Activated naive CD4-positive, alpha-beta T cell treated with anti-CD3 and anti-CD28 coated beads for 36 hours (primary cell): ENCODE data around the gene PLA2G4A. TPM values are rescaled to one million over a fixed set of nuclear protein-coding genes. Genes with fewer than 3 reads are reported as not detected.

ENCODE experiments used
- CTCF ChIA-PET: fragments of 350-600 bp; sonication (Branson Sonifier 250); formaldehyde crosslinking; loops from one replicate; lab custom pipeline; 2021; ENCODE audit warnings: antibody characterized with exemption; lab: Charles Lee
- DNase-seq: peaks from one replicate; pipeline ENCODE4 v3.0.0-alpha.2; 2020
- H3K27ac Mint-ChIP-seq: one replicate; pipeline ENCODE4 v1.8.0; 2021; ENCODE audit warnings: mild to moderate bottlenecking, mixed read lengths
- H3K27me3 Mint-ChIP-seq: one replicate; pipeline ENCODE4 v1.8.0; 2021; ENCODE audit warnings: low read depth, mixed read lengths
- H3K36me3 Mint-ChIP-seq: one replicate; pipeline ENCODE4 v1.8.0; 2021; ENCODE audit warnings: low read depth, mixed read lengths
- H3K4me1 Mint-ChIP-seq: one replicate; pipeline ENCODE4 v1.8.0; 2021; ENCODE audit warnings: low read depth, mixed read lengths
- H3K4me3 Mint-ChIP-seq: one replicate; pipeline ENCODE4 v1.8.0; 2021; ENCODE audit warnings: mild to moderate bottlenecking, moderate library complexity, mixed read lengths
- H3K9me3 Mint-ChIP-seq: one replicate; pipeline ENCODE4 v1.8.0; 2021; ENCODE audit warnings: mixed read lengths
- intact Hi-C: fragments of 100-400 bp; cut with micrococcal nuclease; formaldehyde crosslinking; loops from one replicate; pipeline ENCODE4 v1.15.1; 2023
- total RNA-seq, 2 experiments: library from RNA; stranded (reverse); gene quantifications; one replicate each; pipeline ENCODE4 v1.2.3, GENCODE V29; 2021

Gene PLA2G4A
- total RNA-seq, 2 experiments from 2014 or later, result 0.12 to 0.26 TPM

GRCh38 chr1:186804679-186805078 lies 24.1 kb upstream of the PLA2G4A start:
- CTCF ChIA-PET, result interaction anchor here (0.6 to 0.7 kb wide), 2 partner anchors 80 to 199 kb away, joined by 3 to 8 read pairs; no protein-coding TSS in a partner anchor
- H3K4me1 Mint-ChIP-seq, result no peaks in the 10 kb centered on the region
- no peak overlapping the region for H3K4me3 Mint-ChIP-seq
- no peaks in the 10 kb centered on the region for H3K36me3 Mint-ChIP-seq
- H3K9me3 Mint-ChIP-seq, result no peaks in the 10 kb centered on the region
- no peak for DNase-seq
- intact Hi-C loops, result loop anchor here (5.0 kb wide), 1 partner anchor 197 kb away; no protein-coding TSS in a partner anchor
- no peak overlapping the region for H3K27ac Mint-ChIP-seq
- H3K27me3 Mint-ChIP-seq, result no peaks in the 10 kb centered on the region

- no peaks in the 10 kb centered on the region for H3K36me3 Mint-ChIP-seq
- H3K27me3 Mint-ChIP-seq, result no peaks in the 10 kb centered on the region
- no peaks in the 10 kb centered on the region for H3K9me3 Mint-ChIP-seq
- H3K4me1 Mint-ChIP-seq, result no peaks in the 10 kb centered on the region
- no peak overlapping the region for H3K4me3 Mint-ChIP-seq
- DNase-seq, result peak; percentile 19
- intact Hi-C loops, result loop anchor here (1.0 to 5.0 kb wide), 2 partner anchors 199 to 324 kb away; no protein-coding TSS in a partner anchor
- no peak overlapping the region for H3K27ac Mint-ChIP-seq
- CTCF ChIA-PET, result interaction anchor here (0.5 to 1.4 kb wide), 3 partner anchors 67 to 201 kb away, joined by 3 to 6 read pairs (median 5); partner anchors contain the start of gene PTGS2
These were observed 22.3 kb upstream of the PLA2G4A start for GRCh38 chr1:186806477-186806876.

GRCh38 chr1:186807163-186807562 lies 21.6 kb upstream of the PLA2G4A start:
- no peaks in the 10 kb centered on the region for H3K9me3 Mint-ChIP-seq
- intact Hi-C loops, result loop anchor here (5.0 kb wide), 1 partner anchor 200 kb away; no protein-coding TSS in a partner anchor

GRCh38 chr1:186811892-186812291 lies 16.9 kb upstream of the PLA2G4A start:
- Mint-ChIP-seq H3K27me3 (peaks cover 2% of the 10 kb centered on the region), H3K4me1 (no peaks in the 10 kb centered on the region), H3K27ac (no peak overlapping the region), H3K9me3 (no peaks in the 10 kb centered on the region), H3K4me3 (no peak overlapping the region), H3K36me3 (no peaks in the 10 kb centered on the region)
- intact Hi-C loops, result no loop called here
- DNase-seq, result no peak
- CTCF ChIA-PET, result interaction anchor here (0.6 kb wide), 1 partner anchor 15 kb away, joined by 5 read pairs; no protein-coding TSS in a partner anchor

More at GRCh38 chr1:186807163-186807562, 21.6 kb upstream of the PLA2G4A start:
- no peak for DNase-seq
- Mint-ChIP-seq H3K4me3 (no peak overlapping the region), H3K27me3 (no peaks in the 10 kb centered on the region), H3K36me3 (no peaks in the 10 kb centered on the region), H3K27ac (no peak overlapping the region), H3K4me1 (no peaks in the 10 kb centered on the region)
- CTCF ChIA-PET, result interaction anchor here (1.2 to 1.4 kb wide), 2 partner anchors 127 to 202 kb away, joined by 5 to 6 read pairs; partner anchors contain the start of gene PTGS2

- Mint-ChIP-seq H3K4me1 (no peaks in the 10 kb centered on the region), H3K9me3 (no peaks in the 10 kb centered on the region), H3K4me3 (no peak overlapping the region), H3K36me3 (no peaks in the 10 kb centered on the region), H3K27me3 (peaks cover 2% of the 10 kb centered on the region), H3K27ac (no peak overlapping the region)
- CTCF ChIA-PET, result no interaction called here
- intact Hi-C loops, result no loop called here
- DNase-seq, result no peak
These were observed 16.2 kb upstream of the PLA2G4A start for GRCh38 chr1:186812570-186812969.

- peaks cover 2% of the 10 kb centered on the region for H3K27me3 Mint-ChIP-seq
- no peak overlapping the region for H3K27ac Mint-ChIP-seq
- DNase-seq, result no peak
- no peaks in the 10 kb centered on the region for H3K4me1 Mint-ChIP-seq
- no peaks in the 10 kb centered on the region for H3K9me3 Mint-ChIP-seq
- no peak overlapping the region for H3K4me3 Mint-ChIP-seq
- no peaks in the 10 kb centered on the region for H3K36me3 Mint-ChIP-seq
- CTCF ChIA-PET, result no interaction called here
- intact Hi-C loops, result no loop called here
These were observed 15.3 kb upstream of the PLA2G4A start for GRCh38 chr1:186813420-186813819.

- no peaks in the 10 kb centered on the region for H3K9me3 Mint-ChIP-seq
- H3K4me1 Mint-ChIP-seq, result no peaks in the 10 kb centered on the region
- no peak for DNase-seq
- intact Hi-C loops, result no loop called here
- H3K4me3 Mint-ChIP-seq, result no peak overlapping the region
- CTCF ChIA-PET, result no interaction called here
- H3K27ac Mint-ChIP-seq, result no peak overlapping the region
- H3K36me3 Mint-ChIP-seq, result no peaks in the 10 kb centered on the region
- peaks cover 9% of the 10 kb centered on the region for H3K27me3 Mint-ChIP-seq
These were observed 9.6 kb upstream of the PLA2G4A start for GRCh38 chr1:186819126-186819525.

GRCh38 chr1:186819563-186819962 lies 9.2 kb upstream of the PLA2G4A start:
- H3K36me3 Mint-ChIP-seq, result no peaks in the 10 kb centered on the region
- peaks cover 9% of the 10 kb centered on the region for H3K27me3 Mint-ChIP-seq
- DNase-seq, result no peak
- no peaks in the 10 kb centered on the region for H3K9me3 Mint-ChIP-seq
- H3K4me3 Mint-ChIP-seq, result no peak overlapping the region
- CTCF ChIA-PET, result no interaction called here
- no peak overlapping the region for H3K27ac Mint-ChIP-seq
- H3K4me1 Mint-ChIP-seq, result no peaks in the 10 kb centered on the region
- intact Hi-C loops, result no loop called here

GRCh38 chr1:186829686-186830587 lies 1.2 kb downstream of the PLA2G4A start:
- Mint-ChIP-seq H3K4me3 (no peak overlapping the region), H3K36me3 (no peaks in the 10 kb centered on the region), H3K27ac (no peak overlapping the region), H3K27me3 (peaks cover 20% of the 10 kb centered on the region), H3K9me3 (no peaks in the 10 kb centered on the region), H3K4me1 (peaks cover 8% of the 10 kb centered on the region)
- CTCF ChIA-PET, result no interaction called here
- no peak for DNase-seq
- intact Hi-C loops, result no loop called here

GRCh38 chr1:186831168-186831567 lies 2.4 kb downstream of the PLA2G4A start:
- Mint-ChIP-seq H3K36me3 (no peaks in the 10 kb centered on the region), H3K4me1 (peaks cover 8% of the 10 kb centered on the region), H3K4me3 (no peak overlapping the region), H3K27ac (no peak overlapping the region), H3K9me3 (no peaks in the 10 kb centered on the region), H3K27me3 (peaks cover 20% of the 10 kb centered on the region)
- CTCF ChIA-PET, result no interaction called here
- no peak for DNase-seq
- intact Hi-C loops, result no loop called here

- Mint-ChIP-seq H3K9me3 (no peaks in the 10 kb centered on the region), H3K27ac (no peak overlapping the region), H3K4me1 (no peaks in the 10 kb centered on the region), H3K36me3 (no peaks in the 10 kb centered on the region), H3K4me3 (no peak overlapping the region), H3K27me3 (peaks cover 11% of the 10 kb centered on the region)
- CTCF ChIA-PET, result no interaction called here
- no peak for DNase-seq
- intact Hi-C loops, result no loop called here
These were observed 5.7 kb downstream of the PLA2G4A start for GRCh38 chr1:186834399-186834958.

GRCh38 chr1:186835448-186835847 lies 6.7 kb downstream of the PLA2G4A start:
- Mint-ChIP-seq H3K27me3 (peaks cover 5% of the 10 kb centered on the region), H3K4me3 (no peak overlapping the region), H3K36me3 (no peaks in the 10 kb centered on the region), H3K9me3 (no peaks in the 10 kb centered on the region), H3K4me1 (no peaks in the 10 kb centered on the region), H3K27ac (no peak overlapping the region)
- intact Hi-C loops, result no loop called here
- DNase-seq, result no peak
- CTCF ChIA-PET, result no interaction called here
